HEK293 (cell line): ENCODE measurements around the gene NINJ1.

Source experiments
- CTCF ChIA-PET: fragments of 350-600 bp; formaldehyde crosslinking; extraction: SDS; loops from one replicate; lab custom pipeline; 2021; ENCODE audit warnings: antibody characterized with exemption; lab: Yijun Ruan, JAX
- POLR2A ChIA-PET: fragments of 300-600 bp; formaldehyde crosslinking; extraction: SDS; loops from one replicate; lab custom pipeline; 2020; ENCODE audit warnings: antibody characterized with exemption, inconsistent platforms; lab: Yijun Ruan, JAX
- H3K27ac ChIP-seq: fragments of 200-500 bp; sonication (Bioruptor generic); 2 replicates; pipeline ENCODE4 v1.5.1; 2014; ENCODE audit warnings: low read depth, low read length, control low read depth, inconsistent platforms; ENCODE audit errors: extremely low read depth
- H3K36me3 ChIP-seq, 2 experiments: fragments of 200-500 bp in 1 of 2; sonication (Bioruptor generic) in 1 of 2; 1 replicate in 1 of 2; 2 replicates in 1 of 2; pipeline ENCODE4 v1.5.1; 2014 to 2017; ENCODE audit warnings: inconsistent platforms in 2 of 2, low read length in 2 of 2; ENCODE audit not compliant: control insufficient read depth in 2 of 2, insufficient read depth in 1 of 2
- H3K4me1 ChIP-seq: fragments of 200-500 bp; sonication (Bioruptor generic); 2 replicates; pipeline ENCODE4 v1.5.1; 2014; ENCODE audit warnings: mild to moderate bottlenecking, low read length, inconsistent platforms; ENCODE audit not compliant: control insufficient read depth, insufficient read depth
- H3K4me3 ChIP-seq: 2 replicates; pipeline ENCODE4 v1.5.1; 2011; ENCODE audit warnings: low read depth, mild to moderate bottlenecking, control low read depth, low read length, moderate library complexity
- H3K9me3 ChIP-seq: fragments of 200-500 bp; sonication (Bioruptor generic); 2 replicates; pipeline ENCODE4 v1.5.1; 2014; ENCODE audit warnings: low read depth, low read length, inconsistent platforms; ENCODE audit not compliant: control insufficient read depth, insufficient read depth
- HIC1 ChIP-seq: fragments of 450-650 bp; formaldehyde crosslinking; IDR thresholded peaks from 2 replicates; pipeline ENCODE4 v1.5.1; 2016; ENCODE audit warnings: missing biosample characterization, missing genetic modification characterization
- HOXC10 ChIP-seq: sonication (generic); formaldehyde crosslinking; IDR thresholded peaks from 2 replicates; pipeline ENCODE4 v1.8.1; 2023; ENCODE audit warnings: mild to moderate bottlenecking, missing genetic modification reagents
- OVOL3 ChIP-seq: fragments of 450-650 bp; formaldehyde crosslinking; IDR thresholded peaks from 2 replicates; pipeline ENCODE4 v1.5.1; 2016; ENCODE audit warnings: missing biosample characterization, missing genetic modification characterization
- SCRT1 ChIP-seq: fragments of 450-650 bp; formaldehyde crosslinking; IDR thresholded peaks from 2 replicates; pipeline ENCODE4 v1.5.1; 2016; ENCODE audit warnings: missing biosample characterization, missing genetic modification characterization, borderline replicate concordance
- SCRT2 ChIP-seq: fragments of 450-650 bp; formaldehyde crosslinking; IDR thresholded peaks from 2 replicates; pipeline ENCODE4 v1.5.1; 2016; ENCODE audit warnings: missing biosample characterization, missing genetic modification characterization
- ZFHX2 ChIP-seq: fragments of 450-650 bp; formaldehyde crosslinking; conservative IDR thresholded peaks from 2 replicates; pipeline ENCODE4 v1.5.1; 2016; ENCODE audit warnings: missing biosample characterization, missing genetic modification characterization
- ZIC2 ChIP-seq: fragments of 450-650 bp; formaldehyde crosslinking; IDR thresholded peaks from 2 replicates; pipeline ENCODE4 v1.5.1; 2016; ENCODE audit warnings: missing biosample characterization, missing genetic modification characterization
- ZNF121 ChIP-seq: fragments of 450-650 bp; formaldehyde crosslinking; IDR thresholded peaks from 2 replicates; pipeline ENCODE4 v1.5.1; 2016; ENCODE audit warnings: missing biosample characterization, missing genetic modification characterization
- ZNF302 ChIP-seq: fragments of 450-650 bp; formaldehyde crosslinking; IDR thresholded peaks from 2 replicates; pipeline ENCODE4 v1.5.1; 2016; ENCODE audit warnings: missing biosample characterization, missing genetic modification characterization, low read depth
- ZNF473 ChIP-seq: fragments of 450-650 bp; formaldehyde crosslinking; IDR thresholded peaks from 2 replicates; pipeline ENCODE4 v1.5.1; 2017; ENCODE audit warnings: missing biosample characterization, missing genetic modification characterization
- ZNF529 ChIP-seq: fragments of 450-650 bp; formaldehyde crosslinking; IDR thresholded peaks from 2 replicates; pipeline ENCODE4 v1.5.1; 2017; ENCODE audit warnings: missing genetic modification characterization, missing biosample characterization; ENCODE audit not compliant: insufficient replicate concordance
- ZNF785 ChIP-seq: fragments of 450-650 bp; formaldehyde crosslinking; IDR thresholded peaks from 2 replicates; pipeline ENCODE4 v1.5.1; 2016; ENCODE audit warnings: missing biosample characterization, missing genetic modification characterization
- ZNF837 ChIP-seq: fragments of 450-650 bp; formaldehyde crosslinking; IDR thresholded peaks from 2 replicates; pipeline ENCODE4 v1.5.1; 2016; ENCODE audit warnings: missing biosample characterization, missing genetic modification characterization
- TF ChIP-seq, protein P1 (sequence below): fragments of 450-650 bp; formaldehyde crosslinking; IDR thresholded peaks from 2 replicates; pipeline ENCODE4 v1.5.1; 2017; ENCODE audit warnings: missing biosample characterization, missing genetic modification characterization
- TF ChIP-seq, protein P2 (sequence below): fragments of 450-650 bp; formaldehyde crosslinking; IDR thresholded peaks from 2 replicates; pipeline ENCODE4 v1.5.1; 2016; ENCODE audit warnings: missing biosample characterization, missing genetic modification characterization
- TF ChIP-seq, protein P3 (sequence below): IDR thresholded peaks from 2 replicates; pipeline ENCODE4 v1.6.1; 2011; ENCODE audit warnings: mild to moderate bottlenecking, low read depth, low read length, borderline replicate concordance
- TF ChIP-seq, protein P4 (sequence below): fragments of 450-650 bp; formaldehyde crosslinking; IDR thresholded peaks from 2 replicates; pipeline ENCODE4 v1.5.1; 2016; ENCODE audit warnings: missing biosample characterization, missing genetic modification characterization
- TF ChIP-seq, protein P5 (sequence below): fragments of 450-650 bp; formaldehyde crosslinking; IDR thresholded peaks from 2 replicates; pipeline ENCODE4 v1.5.1; 2016; ENCODE audit warnings: missing biosample characterization, missing genetic modification characterization
- TF ChIP-seq, protein P6 (sequence below): fragments of 450-650 bp; formaldehyde crosslinking; IDR thresholded peaks from 2 replicates; pipeline ENCODE4 v1.5.1; 2016; ENCODE audit warnings: missing biosample characterization, missing genetic modification characterization, borderline replicate concordance

The NINJ1 gene

DNA sequence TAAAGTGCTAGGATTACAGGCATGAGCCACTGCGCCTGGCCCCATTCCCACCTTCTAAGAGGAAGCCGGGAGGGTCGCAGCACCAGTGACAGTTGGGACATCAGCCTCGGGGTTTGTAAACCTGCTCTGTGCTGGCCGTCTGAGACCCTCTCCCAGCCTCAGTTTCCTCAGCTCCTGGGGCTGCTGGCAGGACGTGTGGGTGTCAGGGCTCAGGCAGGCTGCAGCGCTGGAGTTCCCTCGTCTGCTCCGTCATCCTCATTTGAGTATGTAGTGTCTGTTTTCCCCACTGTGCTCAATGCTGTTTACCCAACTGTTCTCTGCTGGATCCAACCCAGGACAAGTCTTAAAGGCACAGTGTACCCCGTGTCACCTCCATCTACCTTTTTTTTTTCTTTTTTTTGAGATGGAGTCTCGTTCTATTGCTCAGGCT lies 2.0 kb upstream of the NINJ1 start:
- Histone ChIP-seq H3K4me3 (no peak overlapping the region), H3K9me3 (no peaks in the 10 kb centered on the region), H3K27ac (no peak overlapping the region), H3K4me1 (0 out of 2 replicates have a peak, but pooled peaks cover 2% of the 10 kb centered on the region), H3K36me3 (peaks cover 0 to 3% of the 10 kb centered on the region in 2 experiments; a peak in 1 of 3 replicates)
- TF ChIP-seq, protein P1, sequence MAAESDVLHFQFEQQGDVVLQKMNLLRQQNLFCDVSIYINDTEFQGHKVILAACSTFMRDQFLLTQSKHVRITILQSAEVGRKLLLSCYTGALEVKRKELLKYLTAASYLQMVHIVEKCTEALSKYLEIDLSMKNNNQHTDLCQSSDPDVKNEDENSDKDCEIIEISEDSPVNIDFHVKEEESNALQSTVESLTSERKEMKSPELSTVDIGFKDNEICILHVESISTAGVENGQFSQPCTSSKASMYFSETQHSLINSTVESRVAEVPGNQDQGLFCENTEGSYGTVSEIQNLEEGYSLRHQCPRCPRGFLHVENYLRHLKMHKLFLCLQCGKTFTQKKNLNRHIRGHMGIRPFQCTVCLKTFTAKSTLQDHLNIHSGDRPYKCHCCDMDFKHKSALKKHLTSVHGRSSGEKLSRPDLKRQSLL (tag by site-specific recombination): peak; percentile 79; the same call in 1 of the 2 replicates
- no peak for TF ChIP-seq ZNF302 (tag by site-specific recombination)
- POLR2A ChIA-PET: interaction anchor here (0.7 kb wide), 1 partner anchor 40 kb away, joined by 6 read pairs; the partner anchor contains the start of gene CARD19
- CTCF ChIA-PET: interaction anchor here (0.5 to 1.6 kb wide), 3 partner anchors 18 to 451 kb away, joined by 4 to 5 read pairs (median 5); no protein-coding TSS in a partner anchor

DNA sequence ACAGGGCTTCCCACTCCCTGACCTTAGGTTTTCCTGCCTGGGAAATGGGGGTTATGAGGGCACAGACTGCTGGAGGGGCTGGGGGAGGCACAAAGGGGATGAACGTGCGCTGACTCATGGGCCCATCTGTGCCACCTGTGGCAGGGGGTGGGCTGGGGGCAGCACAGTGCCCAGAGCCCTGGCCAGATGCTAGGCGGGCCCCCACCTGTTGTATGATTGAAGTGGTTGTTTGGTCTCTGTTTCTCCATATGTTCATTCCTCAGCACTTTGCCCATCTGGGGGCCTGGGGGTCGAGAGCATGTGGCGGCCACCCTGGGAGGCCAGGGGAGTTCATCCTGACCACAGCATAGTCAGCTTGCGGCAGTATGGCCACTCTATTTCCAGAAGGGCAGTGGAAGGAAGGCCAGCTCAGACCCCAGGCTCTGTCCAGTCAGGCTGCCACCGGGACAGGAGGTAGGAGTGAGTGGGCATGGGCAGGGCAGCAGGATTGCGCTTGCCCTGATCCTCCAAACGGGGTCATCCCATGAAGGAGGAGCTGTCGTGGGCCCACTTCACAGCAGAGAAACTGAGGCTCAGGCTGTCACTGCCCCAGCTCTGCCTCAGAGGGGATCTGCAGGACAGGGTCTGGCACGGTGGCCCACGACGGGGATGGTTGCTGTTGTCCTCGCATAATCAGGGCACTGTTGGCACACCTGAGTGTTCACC lies 841 bp upstream of the NINJ1 start:
- Histone ChIP-seq H3K4me3 (peak overlapping the region; percentile 80), H3K9me3 (no peaks in the 10 kb centered on the region), H3K4me1 (0 out of 2 replicates have a peak, but pooled peaks cover 2% of the 10 kb centered on the region), H3K27ac (peak overlapping the region; percentile 76; the same call in 1 of the 2 replicates)
- TF ChIP-seq, protein P2, sequence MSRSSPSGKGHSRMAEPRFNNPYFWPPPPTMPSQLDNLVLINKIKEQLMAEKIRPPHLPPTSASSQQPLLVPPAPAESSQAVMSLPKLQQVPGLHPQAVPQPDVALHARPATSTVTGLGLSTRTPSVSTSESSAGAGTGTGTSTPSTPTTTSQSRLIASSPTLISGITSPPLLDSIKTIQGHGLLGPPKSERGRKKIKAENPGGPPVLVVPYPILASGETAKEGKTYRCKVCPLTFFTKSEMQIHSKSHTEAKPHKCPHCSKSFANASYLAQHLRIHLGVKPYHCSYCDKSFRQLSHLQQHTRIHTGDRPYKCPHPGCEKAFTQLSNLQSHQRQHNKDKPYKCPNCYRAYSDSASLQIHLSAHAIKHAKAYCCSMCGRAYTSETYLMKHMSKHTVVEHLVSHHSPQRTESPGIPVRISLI (tag by site-specific recombination): no peak
- TF ChIP-seq ZNF837 (tag by site-specific recombination) (no peak), HIC1 (0 out of 2 replicates have a peak, but pooled peaks have one; percentile 48), SCRT1 (tag by site-specific recombination) (peak; percentile 84), ZNF529 (tag by site-specific recombination) (no peak), ZFHX2 (tag by site-specific recombination) (0 out of 2 replicates have a peak, but pooled peaks have one; percentile 3), OVOL3 (tag by site-specific recombination) (no peak), ZNF473 (tag by site-specific recombination) (no peak), ZIC2 (tag by site-specific recombination) (no peak), ZNF121 (no peak), ZNF785 (no peak), HOXC10 (CRISPR knock-in tag) (no peak), SCRT2 (peak; percentile 95)
- TF ChIP-seq, protein P3, sequence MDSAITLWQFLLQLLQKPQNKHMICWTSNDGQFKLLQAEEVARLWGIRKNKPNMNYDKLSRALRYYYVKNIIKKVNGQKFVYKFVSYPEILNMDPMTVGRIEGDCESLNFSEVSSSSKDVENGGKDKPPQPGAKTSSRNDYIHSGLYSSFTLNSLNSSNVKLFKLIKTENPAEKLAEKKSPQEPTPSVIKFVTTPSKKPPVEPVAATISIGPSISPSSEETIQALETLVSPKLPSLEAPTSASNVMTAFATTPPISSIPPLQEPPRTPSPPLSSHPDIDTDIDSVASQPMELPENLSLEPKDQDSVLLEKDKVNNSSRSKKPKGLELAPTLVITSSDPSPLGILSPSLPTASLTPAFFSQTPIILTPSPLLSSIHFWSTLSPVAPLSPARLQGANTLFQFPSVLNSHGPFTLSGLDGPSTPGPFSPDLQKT: no peak
- TF ChIP-seq, protein P4, sequence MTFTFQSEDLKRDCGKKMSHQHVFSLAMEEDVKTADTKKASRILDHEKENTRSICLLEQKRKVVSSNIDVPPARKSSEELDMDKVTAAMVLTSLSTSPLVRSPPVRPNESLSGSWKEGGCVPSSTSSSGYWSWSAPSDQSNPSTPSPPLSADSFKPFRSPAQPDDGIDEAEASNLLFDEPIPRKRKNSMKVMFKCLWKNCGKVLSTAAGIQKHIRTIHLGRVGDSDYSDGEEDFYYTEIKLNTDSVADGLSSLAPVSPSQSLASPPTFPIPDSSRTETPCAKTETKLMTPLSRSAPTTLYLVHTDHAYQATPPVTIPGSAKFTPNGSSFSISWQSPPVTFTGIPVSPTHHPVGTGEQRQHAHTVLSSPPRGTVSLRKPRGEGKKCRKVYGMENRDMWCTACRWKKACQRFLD (tag by site-specific recombination): no peak
- TF ChIP-seq, protein P5, sequence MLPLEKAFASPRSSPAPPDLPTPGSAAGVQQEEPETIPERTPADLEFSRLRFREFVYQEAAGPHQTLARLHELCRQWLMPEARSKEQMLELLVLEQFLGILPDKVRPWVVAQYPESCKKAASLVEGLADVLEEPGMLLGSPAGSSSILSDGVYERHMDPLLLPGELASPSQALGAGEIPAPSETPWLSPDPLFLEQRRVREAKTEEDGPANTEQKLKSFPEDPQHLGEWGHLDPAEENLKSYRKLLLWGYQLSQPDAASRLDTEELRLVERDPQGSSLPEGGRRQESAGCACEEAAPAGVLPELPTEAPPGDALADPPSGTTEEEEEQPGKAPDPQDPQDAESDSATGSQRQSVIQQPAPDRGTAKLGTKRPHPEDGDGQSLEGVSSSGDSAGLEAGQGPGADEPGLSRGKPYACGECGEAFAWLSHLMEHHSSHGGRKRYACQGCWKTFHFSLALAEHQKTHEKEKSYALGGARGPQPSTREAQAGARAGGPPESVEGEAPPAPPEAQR (tag by site-specific recombination): no peak
- TF ChIP-seq, protein P6, sequence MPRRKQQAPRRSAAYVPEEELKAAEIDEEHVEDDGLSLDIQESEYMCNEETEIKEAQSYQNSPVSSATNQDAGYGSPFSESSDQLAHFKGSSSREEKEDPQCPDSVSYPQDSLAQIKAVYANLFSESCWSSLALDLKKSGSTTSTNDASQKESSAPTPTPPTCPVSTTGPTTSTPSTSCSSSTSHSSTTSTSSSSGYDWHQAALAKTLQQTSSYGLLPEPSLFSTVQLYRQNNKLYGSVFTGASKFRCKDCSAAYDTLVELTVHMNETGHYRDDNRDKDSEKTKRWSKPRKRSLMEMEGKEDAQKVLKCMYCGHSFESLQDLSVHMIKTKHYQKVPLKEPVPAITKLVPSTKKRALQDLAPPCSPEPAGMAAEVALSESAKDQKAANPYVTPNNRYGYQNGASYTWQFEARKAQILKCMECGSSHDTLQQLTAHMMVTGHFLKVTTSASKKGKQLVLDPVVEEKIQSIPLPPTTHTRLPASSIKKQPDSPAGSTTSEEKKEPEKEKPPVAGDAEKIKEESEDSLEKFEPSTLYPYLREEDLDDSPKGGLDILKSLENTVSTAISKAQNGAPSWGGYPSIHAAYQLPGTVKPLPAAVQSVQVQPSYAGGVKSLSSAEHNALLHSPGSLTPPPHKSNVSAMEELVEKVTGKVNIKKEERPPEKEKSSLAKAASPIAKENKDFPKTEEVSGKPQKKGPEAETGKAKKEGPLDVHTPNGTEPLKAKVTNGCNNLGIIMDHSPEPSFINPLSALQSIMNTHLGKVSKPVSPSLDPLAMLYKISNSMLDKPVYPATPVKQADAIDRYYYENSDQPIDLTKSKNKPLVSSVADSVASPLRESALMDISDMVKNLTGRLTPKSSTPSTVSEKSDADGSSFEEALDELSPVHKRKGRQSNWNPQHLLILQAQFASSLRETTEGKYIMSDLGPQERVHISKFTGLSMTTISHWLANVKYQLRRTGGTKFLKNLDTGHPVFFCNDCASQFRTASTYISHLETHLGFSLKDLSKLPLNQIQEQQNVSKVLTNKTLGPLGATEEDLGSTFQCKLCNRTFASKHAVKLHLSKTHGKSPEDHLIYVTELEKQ (tag by site-specific recombination): no peak
- TF ChIP-seq, all 188 proteins: peak for 4
- ChIA-PET CTCF (interaction anchor here (0.9 to 3.1 kb wide), 3 partner anchors 15 to 26 kb away, joined by 3 to 15 read pairs (median 4); no protein-coding TSS in a partner anchor), POLR2A (interaction anchor here (0.8 to 1.7 kb wide), 6 partner anchors 9 to 39 kb away, joined by 3 to 23 read pairs (median 6); partner anchors contain the start of gene CARD19)
- H3K36me3 ChIP-seq: peaks cover 0 to 8% of the 10 kb centered on the region in 2 experiments; a peak in 1 of 3 replicates
